ENCODE data around the gene OSBPL3.

The OSBPL3 gene

DNA sequence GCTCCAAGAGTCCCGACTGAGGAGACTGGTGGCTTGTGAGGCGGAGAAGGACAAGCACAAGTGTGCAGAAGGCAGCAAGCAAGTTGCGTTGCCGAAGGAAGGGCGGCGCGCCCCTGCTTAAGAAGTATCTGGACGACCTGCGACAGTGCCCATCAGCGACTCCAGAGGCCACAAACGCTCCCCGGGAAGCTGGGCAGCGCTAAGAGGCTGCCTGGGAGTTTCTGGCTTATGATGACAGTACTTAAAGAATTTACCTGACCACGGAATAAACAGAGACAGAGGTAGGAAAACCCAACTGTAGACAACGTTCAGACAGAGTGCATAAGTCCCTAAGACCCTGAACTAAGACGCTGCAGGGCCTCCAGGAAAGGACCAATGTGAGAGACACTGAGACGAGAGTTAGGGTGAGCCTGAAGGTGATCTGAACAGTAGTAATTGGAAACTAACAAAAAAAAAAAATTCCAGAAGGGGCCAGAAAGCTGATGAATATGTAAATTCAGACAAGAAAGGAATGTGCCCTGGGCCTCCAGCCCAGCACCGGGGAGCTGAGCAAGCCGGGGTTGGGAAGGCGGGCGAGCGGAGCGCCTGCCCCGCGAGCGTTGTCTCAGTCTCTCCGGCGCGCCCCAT, 1.0 kb downstream of the OSBPL3 start:
- TF ChIP-seq ZNF792 (tag by site-specific recombination; IDR thresholded peaks at IDR 0.05) (no peak), ZNF112 (tag by site-specific recombination; IDR thresholded peaks at IDR 0.05) (no peak), ZNF2 (tag by site-specific recombination; IDR thresholded peaks at IDR 0.05) (no peak), FEZF1 (tag by site-specific recombination; IDR thresholded peaks at IDR 0.05) (no peak), IKZF3 (tag by site-specific recombination; IDR thresholded peaks at IDR 0.05) (no peak), ZNF19 (tag by site-specific recombination; IDR thresholded peaks at IDR 0.05; ENCODE audit: low read depth) (no peak), ZNF350 (tag by site-specific recombination; IDR thresholded peaks at IDR 0.05) (no peak), ZNF560 (tag by site-specific recombination; IDR thresholded peaks at IDR 0.05; ENCODE audit: borderline replicate concordance) (no peak), ZNF664 (tag by site-specific recombination; IDR thresholded peaks at IDR 0.05) (no peak), ZNF623 (tag by site-specific recombination; IDR thresholded peaks at IDR 0.05) (no peak), ZNF223 (tag by site-specific recombination; IDR thresholded peaks at IDR 0.05) (no peak), ZFP37 (tag by site-specific recombination; IDR thresholded peaks at IDR 0.05) (no peak), ZNF335 (tag by site-specific recombination; conservative IDR thresholded peaks at IDR 0.05) (no peak), ZNF561 (tag by site-specific recombination; IDR thresholded peaks at IDR 0.05; ENCODE audit: borderline replicate concordance) (no peak), ZNF677 (tag by site-specific recombination; IDR thresholded peaks at IDR 0.05) (no peak), ZNF777 (tag by site-specific recombination; IDR thresholded peaks at IDR 0.05; ENCODE audit: borderline replicate concordance) (no peak), WT1 (tag by site-specific recombination; IDR thresholded peaks at IDR 0.05) (no peak)
- TF ChIP-seq, protein P1, sequence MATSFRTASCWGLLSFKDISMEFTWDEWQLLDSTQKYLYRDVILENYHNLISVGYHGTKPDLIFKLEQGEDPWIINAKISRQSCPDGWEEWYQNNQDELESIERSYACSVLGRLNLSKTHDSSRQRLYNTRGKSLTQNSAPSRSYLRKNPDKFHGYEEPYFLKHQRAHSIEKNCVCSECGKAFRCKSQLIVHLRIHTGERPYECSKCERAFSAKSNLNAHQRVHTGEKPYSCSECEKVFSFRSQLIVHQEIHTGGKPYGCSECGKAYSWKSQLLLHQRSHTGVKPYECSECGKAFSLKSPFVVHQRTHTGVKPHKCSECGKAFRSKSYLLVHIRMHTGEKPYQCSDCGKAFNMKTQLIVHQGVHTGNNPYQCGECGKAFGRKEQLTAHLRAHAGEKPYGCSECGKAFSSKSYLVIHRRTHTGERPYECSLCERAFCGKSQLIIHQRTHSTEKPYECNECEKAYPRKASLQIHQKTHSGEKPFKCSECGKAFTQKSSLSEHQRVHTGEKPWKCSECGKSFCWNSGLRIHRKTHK (tag by site-specific recombination; IDR thresholded peaks at IDR 0.05) = no peak
- TF ChIP-seq, protein P2, sequence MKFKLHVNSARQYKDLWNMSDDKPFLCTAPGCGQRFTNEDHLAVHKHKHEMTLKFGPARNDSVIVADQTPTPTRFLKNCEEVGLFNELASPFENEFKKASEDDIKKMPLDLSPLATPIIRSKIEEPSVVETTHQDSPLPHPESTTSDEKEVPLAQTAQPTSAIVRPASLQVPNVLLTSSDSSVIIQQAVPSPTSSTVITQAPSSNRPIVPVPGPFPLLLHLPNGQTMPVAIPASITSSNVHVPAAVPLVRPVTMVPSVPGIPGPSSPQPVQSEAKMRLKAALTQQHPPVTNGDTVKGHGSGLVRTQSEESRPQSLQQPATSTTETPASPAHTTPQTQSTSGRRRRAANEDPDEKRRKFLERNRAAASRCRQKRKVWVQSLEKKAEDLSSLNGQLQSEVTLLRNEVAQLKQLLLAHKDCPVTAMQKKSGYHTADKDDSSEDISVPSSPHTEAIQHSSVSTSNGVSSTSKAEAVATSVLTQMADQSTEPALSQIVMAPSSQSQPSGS (tag by site-specific recombination; IDR thresholded peaks at IDR 0.05; ENCODE audit: low read depth) = no peak
- Histone ChIP-seq H3K36me3 (ENCODE audit: control insufficient read depth in 2 of 2, insufficient read depth in 1 of 2, low read length in 2 of 2) (no peaks in the 10 kb centered on the region), H3K27ac (ENCODE audit: extremely low read depth, low read depth, low read length) (peak overlapping the region; percentile 87; the same call in 1 of the 2 replicates), H3K4me3 (ENCODE audit: low read depth, low read length) (peak overlapping the region; percentile 81), H3K4me1 (ENCODE audit: control insufficient read depth, insufficient read depth, low read length) (peaks cover 2% of the 10 kb centered on the region; the same call in 1 of the 2 replicates), H3K9me3 (ENCODE audit: control insufficient read depth, insufficient read depth, low read depth, low read length) (no peaks in the 10 kb centered on the region)
- ChIA-PET POLR2A (interaction anchor here (1.1 to 2.1 kb wide), 5 partner anchors 8 to 238 kb away, joined by 3 to 11 read pairs (median 3); partner anchors contain the start of gene CYCS), CTCF (interaction anchor here (0.6 to 3.0 kb wide), 26 partner anchors 13 to 284 kb away, joined by 3 to 9 read pairs (median 4); no protein-coding TSS in a partner anchor)

DNA sequence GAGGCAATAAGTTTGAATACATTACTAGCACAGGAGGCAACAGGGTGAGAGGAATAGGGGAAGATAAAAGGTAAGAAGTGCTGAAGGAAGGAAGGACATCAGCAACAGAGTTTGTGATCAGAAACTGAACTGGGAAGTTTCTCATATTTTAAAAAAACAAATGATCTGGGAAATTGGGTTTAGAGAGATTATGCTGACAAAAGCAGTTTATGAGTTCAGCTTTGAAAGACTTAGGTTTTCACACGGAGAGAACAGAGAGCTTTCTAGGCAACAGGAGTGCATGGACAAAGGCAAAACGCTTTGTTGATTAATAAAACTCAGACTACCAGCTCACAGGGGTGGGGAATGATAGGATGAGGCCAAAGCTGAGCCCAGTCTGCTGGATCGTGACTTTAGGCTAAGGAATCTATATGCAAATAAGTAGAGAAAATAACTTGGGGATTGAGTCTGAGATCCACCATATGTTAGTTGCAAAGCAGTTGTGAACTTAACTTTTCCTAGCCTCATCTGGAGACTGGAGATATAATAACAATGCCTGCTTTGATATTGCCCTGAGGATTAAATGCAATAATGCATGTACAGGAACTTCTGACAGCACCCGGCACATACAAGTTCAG, 4.2 kb downstream of the OSBPL3 start:
- CTCF ChIA-PET = no interaction called here
- no peaks in the 10 kb centered on the region for H3K9me3 ChIP-seq (ENCODE audit: control insufficient read depth, insufficient read depth, low read depth, low read length)
- no peak for TF ChIP-seq ZNF121 (tag by site-specific recombination; IDR thresholded peaks at IDR 0.05)
- TF ChIP-seq BCL11A (tag by site-specific recombination; IDR thresholded peaks at IDR 0.05; ENCODE audit: low read depth) = no peak
- no peak for TF ChIP-seq ZNF785 (tag by site-specific recombination; IDR thresholded peaks at IDR 0.05)
- no peak for TF ChIP-seq ZFP41 (tag by site-specific recombination; IDR thresholded peaks at IDR 0.05; ENCODE audit: borderline replicate concordance)
- no peak for TF ChIP-seq ZNF623 (tag by site-specific recombination; IDR thresholded peaks at IDR 0.05)
- TF ChIP-seq, protein P3, sequence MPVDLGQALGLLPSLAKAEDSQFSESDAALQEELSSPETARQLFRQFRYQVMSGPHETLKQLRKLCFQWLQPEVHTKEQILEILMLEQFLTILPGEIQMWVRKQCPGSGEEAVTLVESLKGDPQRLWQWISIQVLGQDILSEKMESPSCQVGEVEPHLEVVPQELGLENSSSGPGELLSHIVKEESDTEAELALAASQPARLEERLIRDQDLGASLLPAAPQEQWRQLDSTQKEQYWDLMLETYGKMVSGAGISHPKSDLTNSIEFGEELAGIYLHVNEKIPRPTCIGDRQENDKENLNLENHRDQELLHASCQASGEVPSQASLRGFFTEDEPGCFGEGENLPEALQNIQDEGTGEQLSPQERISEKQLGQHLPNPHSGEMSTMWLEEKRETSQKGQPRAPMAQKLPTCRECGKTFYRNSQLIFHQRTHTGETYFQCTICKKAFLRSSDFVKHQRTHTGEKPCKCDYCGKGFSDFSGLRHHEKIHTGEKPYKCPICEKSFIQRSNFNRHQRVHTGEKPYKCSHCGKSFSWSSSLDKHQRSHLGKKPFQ (tag by site-specific recombination; IDR thresholded peaks at IDR 0.05) = no peak
- TF ChIP-seq ZNF837 (tag by site-specific recombination; IDR thresholded peaks at IDR 0.05) = no peak
- TF ChIP-seq ZNF701 (tag by site-specific recombination; IDR thresholded peaks at IDR 0.05) = no peak
- no peak for TF ChIP-seq ZNF132 (tag by site-specific recombination; IDR thresholded peaks at IDR 0.05; ENCODE audit: borderline replicate concordance)
- no peak for TF ChIP-seq OVOL3 (tag by site-specific recombination; IDR thresholded peaks at IDR 0.05)
- TF ChIP-seq ZNF2 (tag by site-specific recombination; IDR thresholded peaks at IDR 0.05) = no peak
- TF ChIP-seq ZBTB8A (tag by site-specific recombination; IDR thresholded peaks at IDR 0.05) = no peak
- TF ChIP-seq, protein P4, sequence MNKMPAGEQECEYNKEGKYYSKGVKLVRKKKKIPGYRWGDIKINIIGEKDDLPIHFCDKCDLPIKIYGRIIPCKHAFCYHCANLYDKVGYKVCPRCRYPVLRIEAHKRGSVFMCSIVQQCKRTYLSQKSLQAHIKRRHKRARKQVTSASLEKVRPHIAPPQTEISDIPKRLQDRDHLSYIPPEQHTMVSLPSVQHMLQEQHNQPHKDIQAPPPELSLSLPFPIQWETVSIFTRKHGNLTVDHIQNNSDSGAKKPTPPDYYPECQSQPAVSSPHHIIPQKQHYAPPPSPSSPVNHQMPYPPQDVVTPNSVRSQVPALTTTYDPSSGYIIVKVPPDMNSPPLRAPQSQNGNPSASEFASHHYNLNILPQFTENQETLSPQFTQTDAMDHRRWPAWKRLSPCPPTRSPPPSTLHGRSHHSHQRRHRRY (tag by site-specific recombination; IDR thresholded peaks at IDR 0.05) = no peak
- no peak for TF ChIP-seq ZNF585B (tag by site-specific recombination; IDR thresholded peaks at IDR 0.05)

More for the DNA sequence above, 4.2 kb downstream of the OSBPL3 start:
- H3K4me1 ChIP-seq (ENCODE audit: control insufficient read depth, insufficient read depth, low read length) = peaks cover 18% of the 10 kb centered on the region
- no peak overlapping the region for H3K27ac ChIP-seq (ENCODE audit: extremely low read depth, low read depth, low read length)
- POLR2A ChIA-PET = no interaction called here
- H3K36me3 ChIP-seq (ENCODE audit: control insufficient read depth in 2 of 2, insufficient read depth in 1 of 2, low read length in 2 of 2) = no peaks in the 10 kb centered on the region
- no peak overlapping the region for H3K4me3 ChIP-seq (ENCODE audit: low read depth, low read length)

Measured in HEK293 (cell line).